Urinary bladder (tissue), 4 donors: ENCODE measurements around the gene BCLAF1. TPM values are rescaled to one million over a fixed set of nuclear protein-coding genes. Genes with fewer than 3 reads are reported as not detected.

Experiments used
- DNase-seq: peaks from one replicate; pipeline ENCODE4 v3.0.0-alpha.2; 2015; ENCODE audit errors: extremely low spot score
- H3K27ac ChIP-seq: one replicate; pipeline ENCODE4 v1.5.1; 2013; ENCODE audit warnings: low read depth, mild to moderate bottlenecking, moderate library complexity
- H3K36me3 ChIP-seq: one replicate; pipeline ENCODE4 v1.6.1; 2013; ENCODE audit warnings: mild to moderate bottlenecking, moderate library complexity; ENCODE audit not compliant: insufficient read depth
- H3K4me1 ChIP-seq: one replicate; pipeline ENCODE4 v1.6.1; 2013; ENCODE audit warnings: mild to moderate bottlenecking, moderate library complexity; ENCODE audit not compliant: insufficient read depth
- H3K4me3 ChIP-seq: one replicate; pipeline ENCODE4 v1.5.1; 2013; ENCODE audit warnings: low read depth, low read length
- WGBS: extraction: QIAGEN DNeasy Blood & Tissue Kit; methylation state at CpG from one replicate; pipeline ENCODE4 v1.1.7; 2013; 5-methylcytosine and 5-hydroxymethylcytosine counted together
- polyA plus RNA-seq: library from polyadenylated mRNA; stranded (reverse); fragments of 200-250 nt; gene quantifications from one replicate; pipeline ENCODE4 v1.2.3, GENCODE V29; 2013
- total RNA-seq: library from RNA; depleted of rRNA; stranded (reverse); fragments of >200 nt; gene quantifications from one replicate; pipeline ENCODE4 v1.2.3, GENCODE V29; 2014
- donor health status: healthy with polysubstance abuse.
- donor health status: healthy.

The BCLAF1 gene, protein sequence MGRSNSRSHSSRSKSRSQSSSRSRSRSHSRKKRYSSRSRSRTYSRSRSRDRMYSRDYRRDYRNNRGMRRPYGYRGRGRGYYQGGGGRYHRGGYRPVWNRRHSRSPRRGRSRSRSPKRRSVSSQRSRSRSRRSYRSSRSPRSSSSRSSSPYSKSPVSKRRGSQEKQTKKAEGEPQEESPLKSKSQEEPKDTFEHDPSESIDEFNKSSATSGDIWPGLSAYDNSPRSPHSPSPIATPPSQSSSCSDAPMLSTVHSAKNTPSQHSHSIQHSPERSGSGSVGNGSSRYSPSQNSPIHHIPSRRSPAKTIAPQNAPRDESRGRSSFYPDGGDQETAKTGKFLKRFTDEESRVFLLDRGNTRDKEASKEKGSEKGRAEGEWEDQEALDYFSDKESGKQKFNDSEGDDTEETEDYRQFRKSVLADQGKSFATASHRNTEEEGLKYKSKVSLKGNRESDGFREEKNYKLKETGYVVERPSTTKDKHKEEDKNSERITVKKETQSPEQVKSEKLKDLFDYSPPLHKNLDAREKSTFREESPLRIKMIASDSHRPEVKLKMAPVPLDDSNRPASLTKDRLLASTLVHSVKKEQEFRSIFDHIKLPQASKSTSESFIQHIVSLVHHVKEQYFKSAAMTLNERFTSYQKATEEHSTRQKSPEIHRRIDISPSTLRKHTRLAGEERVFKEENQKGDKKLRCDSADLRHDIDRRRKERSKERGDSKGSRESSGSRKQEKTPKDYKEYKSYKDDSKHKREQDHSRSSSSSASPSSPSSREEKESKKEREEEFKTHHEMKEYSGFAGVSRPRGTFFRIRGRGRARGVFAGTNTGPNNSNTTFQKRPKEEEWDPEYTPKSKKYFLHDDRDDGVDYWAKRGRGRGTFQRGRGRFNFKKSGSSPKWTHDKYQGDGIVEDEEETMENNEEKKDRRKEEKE
- total RNA-seq: 253 TPM
- 39.2 TPM for polyA plus RNA-seq

DNA sequence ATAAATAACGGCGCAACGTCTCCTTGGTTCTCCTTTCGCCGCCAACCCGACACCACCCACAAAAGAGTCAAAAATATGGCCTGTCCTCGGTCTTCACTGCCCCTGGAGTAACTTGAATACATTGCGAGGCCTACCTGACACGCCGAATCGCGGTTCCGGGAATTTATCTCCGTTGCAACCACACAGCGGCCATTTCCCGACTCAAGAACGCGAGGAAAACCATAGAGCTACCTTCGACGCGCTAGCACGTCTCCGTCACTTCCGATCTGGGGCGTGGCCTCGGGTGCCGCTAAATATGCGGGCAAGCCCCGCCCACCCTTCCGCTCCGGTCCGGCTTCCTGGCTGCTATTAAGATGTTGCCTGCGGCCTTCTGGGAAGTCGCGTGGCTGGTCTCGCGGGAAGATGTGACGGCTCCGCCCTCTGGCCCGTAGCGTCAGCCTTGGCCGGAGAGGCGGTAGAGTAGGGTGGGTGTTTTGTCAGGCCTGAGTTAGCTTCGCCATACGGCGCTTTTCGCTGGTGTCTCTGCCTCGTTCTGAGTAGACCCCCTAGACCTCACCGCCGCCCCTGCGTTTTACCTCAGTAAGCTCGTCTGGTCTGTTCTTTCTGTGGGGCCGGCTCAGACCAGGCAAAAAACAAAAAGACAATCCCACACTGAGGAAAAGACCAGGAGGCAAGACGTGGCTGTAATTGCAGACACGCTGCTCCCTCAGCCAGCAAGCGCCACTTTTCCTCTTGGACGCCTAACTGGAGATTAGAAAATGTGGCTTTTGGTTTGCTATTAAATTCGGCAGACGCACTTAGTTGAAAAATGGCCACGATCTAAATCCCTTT, at the start of gene BCLAF1:
Gene BCLAF1, minus strand, starts transcription at position 268 of the 831 bp plus-strand sequence. CDS start 9,980 bp downstream, outside the sequence.
- DNase-seq: peak; percentile 97
- H3K36me3 ChIP-seq: no peaks in the 10 kb centered on the region
- under 1% methylated on average over 60 of the region's 60 CpGs for WGBS
- H3K27ac ChIP-seq: peak within 1 kb of the TSS; percentile 99
- H3K4me3 ChIP-seq: peak within 1 kb of the TSS; percentile 75
- H3K4me1 ChIP-seq: peaks cover 2% of the 10 kb centered on the region

DNA sequence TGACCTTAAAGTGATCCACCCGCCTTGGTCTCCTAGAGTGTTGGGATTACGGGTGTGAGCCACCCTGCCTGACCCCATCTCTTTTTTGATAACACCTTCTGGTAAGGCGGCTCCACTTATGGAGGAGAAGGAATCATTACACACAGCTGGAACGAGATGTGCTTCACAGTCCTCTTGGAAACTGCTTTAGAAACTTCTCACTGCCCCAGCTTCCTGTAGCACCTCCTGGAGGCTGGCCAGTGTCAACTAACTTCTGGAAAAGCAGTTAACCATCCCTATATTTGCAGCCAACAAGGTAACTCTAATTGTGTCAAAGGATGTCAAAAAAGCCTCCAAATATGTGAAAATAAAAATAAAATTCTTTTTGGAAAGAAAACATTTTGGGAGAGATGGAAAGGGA, 48.8 kb upstream of the BCLAF1 start:
- Histone ChIP-seq H3K36me3 (no peaks in the 10 kb centered on the region), H3K4me3 (no peak overlapping the region), H3K4me1 (no peaks in the 10 kb centered on the region), H3K27ac (no peak overlapping the region)
- DNase-seq: no peak
- 90% methylated on average over 4 of the region's 4 CpGs for WGBS

DNA sequence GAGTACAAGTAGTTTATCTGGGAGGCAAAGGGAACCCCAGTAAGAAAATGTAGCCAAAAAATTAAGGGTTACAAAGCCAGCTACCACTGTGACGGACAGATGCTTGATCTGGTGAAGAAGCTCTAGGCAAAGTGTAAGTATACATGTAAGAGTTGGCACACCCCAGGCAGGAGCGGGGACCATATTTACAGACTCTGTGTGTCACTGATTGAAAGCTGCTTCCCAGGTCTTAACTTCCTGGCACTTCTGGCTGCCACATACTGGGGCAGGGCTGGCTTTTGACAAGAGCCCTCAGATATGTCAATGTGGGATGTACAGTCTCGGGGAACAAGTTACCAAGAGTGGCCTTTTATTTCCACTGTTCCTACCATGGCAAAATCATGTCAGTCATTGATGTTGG, 48.0 kb upstream of the BCLAF1 start:
- Histone ChIP-seq H3K4me3 (no peak overlapping the region), H3K36me3 (no peaks in the 10 kb centered on the region), H3K27ac (no peak overlapping the region), H3K4me1 (no peaks in the 10 kb centered on the region)
- no peak for DNase-seq
- WGBS: 88% methylated on average over 3 of the region's 3 CpGs

DNA sequence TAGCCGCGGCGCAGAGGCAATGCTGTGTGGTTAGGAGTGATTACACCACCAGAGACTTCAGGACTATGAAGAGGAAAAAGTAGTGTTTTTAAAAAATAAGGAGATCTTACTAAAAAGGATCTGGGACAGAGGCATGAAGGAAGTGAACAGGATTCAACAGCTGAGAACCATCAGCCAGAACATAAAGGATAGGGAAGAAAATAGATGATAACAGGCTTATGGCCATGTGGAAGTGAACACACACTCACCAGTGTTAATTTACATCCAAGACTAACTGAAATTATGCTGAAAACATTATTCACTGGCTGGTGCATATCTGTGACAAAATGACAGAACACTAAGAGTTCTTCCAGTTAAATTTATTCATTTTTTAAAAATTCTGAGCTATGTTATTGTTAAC, 47.5 kb upstream of the BCLAF1 start:
- WGBS: 72% methylated on average over 3 of the region's 3 CpGs
- peak; percentile 32 for DNase-seq
- Histone ChIP-seq H3K27ac (no peak overlapping the region), H3K4me3 (no peak overlapping the region), H3K36me3 (no peaks in the 10 kb centered on the region), H3K4me1 (no peaks in the 10 kb centered on the region)

DNA sequence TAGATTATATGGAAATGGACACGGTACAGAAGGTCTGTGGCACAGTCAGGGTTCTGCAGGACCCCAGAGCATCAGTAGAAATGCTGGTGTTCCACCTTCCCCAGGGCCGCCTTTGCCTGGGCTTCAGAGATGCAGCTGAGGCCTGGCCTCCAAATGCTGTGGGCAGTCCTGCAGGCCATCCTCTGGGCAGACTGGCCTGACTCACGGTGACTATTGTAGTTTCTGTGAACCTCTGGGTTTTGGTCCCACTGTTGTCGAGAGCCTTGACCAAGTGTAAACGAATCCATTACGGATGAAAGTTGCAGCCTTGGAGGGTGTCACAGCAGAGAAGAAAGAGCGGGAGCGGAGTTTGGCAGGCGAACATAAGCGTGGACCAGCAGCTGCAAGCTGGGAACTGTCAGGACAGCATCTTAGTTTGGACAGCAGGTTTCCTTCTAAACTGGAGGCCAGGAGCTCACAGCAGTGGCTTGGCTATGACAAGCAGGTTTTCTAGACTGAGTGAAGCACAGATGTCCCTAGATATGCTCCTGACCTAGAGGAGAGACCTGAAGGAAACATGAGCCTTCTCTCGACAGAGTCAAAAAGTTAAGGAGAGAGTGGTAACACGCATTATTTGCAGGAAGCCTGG, 46.2 kb upstream of the BCLAF1 start:
- Histone ChIP-seq H3K36me3 (no peaks in the 10 kb centered on the region), H3K27ac (no peak overlapping the region), H3K4me1 (no peaks in the 10 kb centered on the region), H3K4me3 (no peak overlapping the region)
- no peak for DNase-seq
- WGBS: 63% methylated on average over 12 of the region's 12 CpGs

DNA sequence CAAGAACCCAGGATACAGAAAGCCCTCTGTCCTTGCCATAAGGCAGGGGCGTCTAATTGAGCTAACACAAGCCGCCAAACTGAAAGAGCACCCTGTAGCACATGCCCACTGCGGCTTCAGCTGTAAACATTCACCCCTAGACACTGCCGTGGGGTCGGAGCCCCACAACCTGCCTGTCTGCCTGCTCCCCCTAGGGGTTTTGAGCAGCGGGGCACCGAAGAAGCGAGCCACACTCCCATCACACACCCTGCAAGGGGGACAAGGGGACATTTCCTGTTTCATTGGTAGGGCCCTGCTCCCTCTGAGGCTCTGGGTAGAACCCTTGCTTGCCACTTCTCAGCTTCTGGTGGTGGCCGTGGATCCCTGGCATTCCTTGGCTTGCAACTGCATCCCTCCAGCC, 45.2 kb upstream of the BCLAF1 start:
- 84% methylated on average over 9 of the region's 9 CpGs for WGBS
- H3K4me1 ChIP-seq: no peaks in the 10 kb centered on the region
- H3K27ac ChIP-seq: no peak overlapping the region
- no peaks in the 10 kb centered on the region for H3K36me3 ChIP-seq
- no peak overlapping the region for H3K4me3 ChIP-seq
- no peak for DNase-seq

DNA sequence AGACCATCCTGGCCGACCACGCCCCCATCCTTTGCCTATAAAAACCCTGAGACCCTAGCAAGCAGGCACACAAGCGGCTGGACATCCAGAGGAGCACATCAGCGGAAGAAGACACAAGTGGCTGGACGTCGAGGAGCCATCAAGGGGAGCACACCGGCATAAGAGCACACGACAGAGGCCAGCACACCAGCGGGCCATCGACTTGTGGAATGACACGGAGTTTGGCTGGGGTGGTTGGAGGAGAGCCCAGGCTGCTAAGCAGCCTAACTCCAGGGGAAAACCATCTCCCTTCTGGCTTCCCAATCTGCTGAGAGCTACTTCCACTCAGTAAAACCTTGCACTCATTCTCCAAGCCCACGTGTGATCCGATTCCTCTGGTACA, 44.8 kb upstream of the BCLAF1 start:
- H3K27ac ChIP-seq: no peak overlapping the region
- no peak overlapping the region for H3K4me3 ChIP-seq
- DNase-seq: no peak
- WGBS: 73% methylated on average over 13 of the region's 13 CpGs
- no peaks in the 10 kb centered on the region for H3K4me1 ChIP-seq
- no peaks in the 10 kb centered on the region for H3K36me3 ChIP-seq

DNA sequence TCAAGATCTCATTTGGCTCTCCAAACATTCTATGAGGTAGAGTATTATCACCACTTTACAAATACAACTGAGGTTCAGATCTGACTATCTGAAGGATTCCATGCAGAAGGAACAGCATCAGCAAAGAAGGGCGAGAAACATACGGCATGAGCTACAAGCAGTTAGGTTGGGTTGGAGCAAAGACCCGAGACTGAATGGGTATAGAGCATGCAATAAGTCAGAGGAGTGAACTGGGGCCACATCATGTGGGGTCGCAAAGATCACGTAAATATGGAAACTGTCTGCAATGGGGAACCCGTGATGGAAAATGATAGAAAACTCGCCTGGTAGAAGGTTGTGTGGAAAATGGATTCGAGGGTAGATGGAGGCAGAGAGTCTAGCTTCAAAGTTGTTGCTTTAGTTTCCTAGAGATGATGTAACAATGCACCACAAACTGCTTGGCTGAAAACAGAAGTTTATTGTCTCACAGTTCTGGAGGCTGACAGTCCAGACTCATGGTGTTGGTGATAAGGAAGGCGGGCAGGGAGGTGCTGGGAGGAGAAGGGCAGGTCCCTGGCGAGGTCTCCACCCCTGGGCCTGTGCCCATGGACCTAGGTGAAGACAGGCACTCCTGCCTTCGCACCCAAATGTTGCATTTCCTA, 44.3 kb upstream of the BCLAF1 start:
- no peaks in the 10 kb centered on the region for H3K4me1 ChIP-seq
- no peak for DNase-seq
- no peak overlapping the region for H3K4me3 ChIP-seq
- no peaks in the 10 kb centered on the region for H3K36me3 ChIP-seq
- H3K27ac ChIP-seq: no peak overlapping the region
- 93% methylated on average over 11 of the region's 11 CpGs for WGBS

DNA sequence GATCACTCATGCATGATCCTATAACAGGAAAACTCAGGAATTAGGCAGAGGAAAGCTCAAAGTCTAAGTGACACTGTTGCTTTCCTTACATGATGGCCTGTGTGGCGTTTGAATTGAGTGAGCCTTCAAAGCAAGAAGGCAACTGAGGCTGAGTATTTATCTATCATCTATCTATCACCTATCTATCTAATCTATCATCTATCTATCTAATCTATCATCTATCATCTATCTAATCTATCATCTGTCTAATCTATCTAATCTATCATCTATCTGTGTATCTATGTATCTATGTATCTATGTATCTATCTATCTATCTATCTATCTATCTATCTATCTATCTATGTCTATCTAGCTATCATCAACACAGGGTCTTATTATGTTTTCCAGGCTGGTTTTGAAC, 41.8 kb upstream of the BCLAF1 start:
- no peak overlapping the region for H3K4me3 ChIP-seq
- 90% methylated on average over 1 of the region's 1 CpG for WGBS
- no peak overlapping the region for H3K27ac ChIP-seq
- H3K4me1 ChIP-seq: no peaks in the 10 kb centered on the region
- no peak for DNase-seq
- no peaks in the 10 kb centered on the region for H3K36me3 ChIP-seq

DNA sequence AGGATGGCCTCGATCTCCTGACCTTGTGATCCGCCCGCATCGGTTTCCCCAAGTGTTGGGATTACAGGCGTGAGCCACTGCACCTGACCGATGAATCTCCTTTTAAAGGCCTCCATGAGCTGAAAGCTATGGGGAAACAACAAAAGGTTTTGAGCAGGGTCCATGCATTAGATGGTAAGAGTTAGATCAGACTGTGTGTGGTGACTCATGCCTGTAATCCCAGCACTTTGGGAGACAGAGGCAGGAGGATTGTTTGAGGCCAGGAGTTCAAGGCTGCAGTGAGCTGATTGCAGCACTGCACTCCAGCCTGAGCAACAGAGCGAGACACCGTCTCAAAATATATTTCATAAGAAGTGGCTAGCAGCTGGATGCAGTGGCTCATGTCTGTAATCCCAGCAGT, 41.0 kb upstream of the BCLAF1 start:
- 96% methylated on average over 8 of the region's 8 CpGs for WGBS
- DNase-seq: no peak

DNA sequence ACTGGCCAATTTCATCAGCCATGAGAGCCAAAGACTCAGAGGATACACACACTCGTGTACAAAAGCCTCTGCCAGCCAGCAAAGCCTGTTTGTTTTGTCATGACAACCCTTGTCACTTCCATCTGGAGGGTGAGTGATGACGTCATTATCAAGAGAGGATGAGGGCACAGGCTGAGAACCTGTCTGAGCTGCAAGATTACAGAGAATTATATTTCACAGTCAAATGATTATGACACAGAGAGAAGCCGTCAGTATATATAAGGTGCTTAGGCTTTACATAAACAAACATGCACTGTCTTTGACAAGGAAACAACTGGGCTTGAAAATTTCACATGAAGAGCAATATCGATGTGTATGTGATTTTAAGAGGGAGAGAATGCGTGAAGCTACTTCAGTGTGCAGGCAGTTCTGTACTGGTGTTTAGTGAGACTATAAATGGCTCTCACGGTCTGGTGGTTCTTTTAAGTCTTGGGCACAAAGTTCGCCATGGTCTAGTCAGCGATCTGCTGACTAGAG, 36.5 kb upstream of the BCLAF1 start:
- peaks cover 1% of the 10 kb centered on the region for H3K36me3 ChIP-seq
- no peak overlapping the region for H3K27ac ChIP-seq
- no peak overlapping the region for H3K4me3 ChIP-seq
- 56% methylated on average over 8 of the region's 8 CpGs for WGBS
- DNase-seq: no peak
- no peaks in the 10 kb centered on the region for H3K4me1 ChIP-seq

More for the DNA sequence above, 41.0 kb upstream of the BCLAF1 start:
- H3K4me3 ChIP-seq: no peak overlapping the region
- no peak overlapping the region for H3K27ac ChIP-seq
- no peaks in the 10 kb centered on the region for H3K4me1 ChIP-seq
- H3K36me3 ChIP-seq: no peaks in the 10 kb centered on the region

DNA sequence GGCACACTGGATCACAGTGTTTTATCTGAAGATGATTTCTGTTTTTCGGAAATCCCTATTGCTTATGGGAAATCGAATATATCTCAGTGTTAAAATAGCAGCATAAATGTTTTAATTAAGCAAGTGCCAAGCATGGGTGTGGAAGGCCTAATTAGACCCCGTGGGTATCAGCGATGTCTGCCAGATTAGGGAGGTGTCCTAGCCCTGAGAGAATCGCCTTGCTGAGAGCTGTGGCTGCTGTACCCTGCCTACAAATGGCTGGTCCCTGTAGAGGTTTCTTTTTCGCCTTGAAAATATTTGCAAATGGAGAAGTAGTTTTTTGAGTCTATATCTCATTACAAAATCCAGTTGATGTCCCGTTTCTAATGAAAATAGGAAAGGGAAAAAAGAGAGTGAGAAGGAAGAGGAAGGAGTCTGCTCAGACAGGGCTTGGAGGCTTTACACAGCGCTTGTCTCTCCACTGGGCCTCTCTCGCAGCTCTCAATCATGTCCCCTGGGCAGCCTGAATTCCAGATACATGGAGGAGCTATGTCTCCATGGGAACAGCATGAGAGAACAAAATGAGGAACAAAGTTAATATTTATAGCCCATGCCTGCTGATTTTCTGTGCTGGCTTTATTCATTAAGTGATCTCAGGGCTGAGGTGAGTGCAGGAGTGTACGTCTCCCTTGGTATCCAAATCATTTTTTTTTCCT, 35.2 kb upstream of the BCLAF1 start:
- no peaks in the 10 kb centered on the region for H3K4me1 ChIP-seq
- H3K4me3 ChIP-seq: no peak overlapping the region
- no peak overlapping the region for H3K27ac ChIP-seq
- WGBS: 86% methylated on average over 10 of the region's 10 CpGs
- peaks cover 1% of the 10 kb centered on the region for H3K36me3 ChIP-seq
- peak; percentile 35 for DNase-seq
